AG09309 (cell line): ENCODE data around the gene BAIAP3.

ENCODE experiments used
- DNase-seq: peaks from one replicate; pipeline ENCODE4 v3.0.0-alpha.2; 2010; ENCODE audit warnings: low read depth
- H3K4me3 ChIP-seq: 2 replicates; pipeline ENCODE4 v1.5.1; 2011; ENCODE audit warnings: mild to moderate bottlenecking, low read depth, low read length, moderate library complexity; ENCODE audit not compliant: control insufficient read depth
- TF ChIP-seq, protein P1 (sequence below): IDR thresholded peaks from 2 replicates; pipeline ENCODE4 v1.5.1; 2011; ENCODE audit warnings: mild to moderate bottlenecking, low read depth, low read length, inconsistent platforms; ENCODE audit not compliant: insufficient read depth, control insufficient read depth; ENCODE audit errors: missing control alignments

Gene BAIAP3

DNA sequence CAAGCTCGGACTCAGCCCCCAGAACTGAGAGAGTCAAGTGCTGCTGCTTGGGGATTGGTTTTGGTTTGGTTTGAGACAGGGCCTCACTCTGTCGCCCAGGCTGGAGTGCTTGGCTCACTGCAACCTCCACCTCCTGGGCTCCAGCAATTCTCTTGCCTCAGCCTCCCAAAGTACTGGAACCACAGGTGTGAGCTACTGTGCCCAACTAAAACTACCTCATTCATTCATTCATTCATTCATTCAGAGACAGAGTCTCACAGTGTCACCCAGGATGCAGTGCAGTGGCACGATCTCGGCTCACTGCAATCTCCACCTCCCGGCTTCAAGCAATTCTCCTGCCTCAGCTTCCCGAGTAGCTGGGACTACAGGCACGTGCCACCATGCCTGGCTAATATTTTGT, 56.3 kb downstream of the BAIAP3 start:
- H3K4me3 ChIP-seq: no peak overlapping the region
- DNase-seq: no peak
- TF ChIP-seq, protein P1, sequence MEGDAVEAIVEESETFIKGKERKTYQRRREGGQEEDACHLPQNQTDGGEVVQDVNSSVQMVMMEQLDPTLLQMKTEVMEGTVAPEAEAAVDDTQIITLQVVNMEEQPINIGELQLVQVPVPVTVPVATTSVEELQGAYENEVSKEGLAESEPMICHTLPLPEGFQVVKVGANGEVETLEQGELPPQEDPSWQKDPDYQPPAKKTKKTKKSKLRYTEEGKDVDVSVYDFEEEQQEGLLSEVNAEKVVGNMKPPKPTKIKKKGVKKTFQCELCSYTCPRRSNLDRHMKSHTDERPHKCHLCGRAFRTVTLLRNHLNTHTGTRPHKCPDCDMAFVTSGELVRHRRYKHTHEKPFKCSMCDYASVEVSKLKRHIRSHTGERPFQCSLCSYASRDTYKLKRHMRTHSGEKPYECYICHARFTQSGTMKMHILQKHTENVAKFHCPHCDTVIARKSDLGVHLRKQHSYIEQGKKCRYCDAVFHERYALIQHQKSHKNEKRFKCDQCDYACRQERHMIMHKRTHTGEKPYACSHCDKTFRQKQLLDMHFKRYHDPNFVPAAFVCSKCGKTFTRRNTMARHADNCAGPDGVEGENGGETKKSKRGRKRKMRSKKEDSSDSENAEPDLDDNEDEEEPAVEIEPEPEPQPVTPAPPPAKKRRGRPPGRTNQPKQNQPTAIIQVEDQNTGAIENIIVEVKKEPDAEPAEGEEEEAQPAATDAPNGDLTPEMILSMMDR: no peak

DNA sequence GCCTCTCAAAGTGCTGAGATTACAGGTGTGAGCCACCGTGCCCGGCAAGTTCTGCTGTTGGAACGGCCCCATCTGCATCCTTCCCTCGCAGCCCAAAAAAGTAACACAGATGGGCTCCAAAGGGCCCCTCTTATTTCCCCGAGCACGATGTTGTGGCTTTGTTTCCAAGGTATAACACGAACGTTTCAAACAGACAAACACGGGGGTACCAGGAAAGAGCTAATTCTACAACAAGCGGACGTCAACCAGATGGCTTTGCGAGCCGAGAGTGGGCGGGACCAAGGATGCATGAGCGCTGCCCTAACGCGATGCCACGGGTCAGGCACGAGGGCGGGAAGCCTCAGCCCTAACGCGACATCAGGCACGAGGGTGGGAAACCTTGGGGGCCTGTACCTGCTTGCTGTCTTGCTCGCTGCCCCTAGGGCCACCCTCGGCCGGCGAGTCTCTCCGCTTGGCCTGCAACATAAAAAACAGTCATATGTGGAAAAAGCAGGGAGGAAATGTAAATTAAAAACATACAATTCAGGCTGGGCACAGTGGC, 56.9 kb downstream of the BAIAP3 start:
- DNase-seq: no peak
- TF ChIP-seq, protein P1: no peak
- H3K4me3 ChIP-seq: no peak overlapping the region

DNA sequence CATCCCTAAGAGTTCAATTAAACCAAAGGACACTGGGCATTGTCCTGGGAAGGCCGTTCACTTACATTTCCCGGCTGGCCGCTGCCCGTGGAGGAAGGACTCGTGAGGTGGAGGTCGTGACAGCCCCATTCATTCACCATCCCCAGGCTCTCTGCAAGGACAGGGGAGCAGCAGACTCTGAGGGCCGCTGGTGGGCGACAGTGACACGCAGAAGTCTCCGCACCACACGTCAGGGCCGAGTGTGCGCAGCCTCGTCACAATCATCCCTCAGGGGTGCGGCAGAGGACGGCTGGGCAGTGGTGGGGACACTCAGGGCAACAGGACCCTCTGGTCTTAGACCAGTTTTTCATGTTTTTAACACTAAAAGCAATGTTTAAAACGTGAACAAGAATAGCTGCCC, 59.4 kb downstream of the BAIAP3 start:
- DNase-seq: no peak
- TF ChIP-seq, protein P1: no peak
- H3K4me3 ChIP-seq: no peak overlapping the region

DNA sequence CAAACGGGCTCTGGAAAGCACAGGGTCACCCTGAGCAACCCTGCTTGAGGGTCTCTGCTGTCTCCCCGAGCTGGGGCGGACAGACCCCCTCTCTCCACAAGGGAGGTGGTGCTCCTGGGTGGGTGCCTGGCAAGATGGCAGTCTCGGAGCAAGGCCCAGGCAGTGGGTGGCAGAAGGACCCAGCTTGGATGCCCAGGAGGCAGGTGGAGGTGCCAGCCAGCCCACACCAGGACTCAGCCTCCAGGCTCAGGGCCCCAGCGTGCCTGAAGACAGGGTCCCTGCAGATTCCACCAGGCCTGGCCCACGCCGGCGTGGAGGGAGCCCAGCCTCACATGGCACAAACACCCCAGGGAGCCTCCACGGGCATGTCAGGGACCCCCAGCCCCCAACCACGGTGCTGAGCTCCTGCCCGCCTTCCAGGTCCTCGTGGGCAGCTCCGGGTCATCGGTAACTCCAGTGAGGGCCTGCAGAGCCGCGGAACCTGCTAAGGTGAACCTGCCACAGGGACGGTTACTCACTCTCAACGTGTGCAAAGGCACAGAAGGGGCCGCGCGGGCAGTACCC, 60.2 kb downstream of the BAIAP3 start:
- H3K4me3 ChIP-seq: no peak overlapping the region
- no peak for DNase-seq
- TF ChIP-seq, protein P1: no peak

DNA sequence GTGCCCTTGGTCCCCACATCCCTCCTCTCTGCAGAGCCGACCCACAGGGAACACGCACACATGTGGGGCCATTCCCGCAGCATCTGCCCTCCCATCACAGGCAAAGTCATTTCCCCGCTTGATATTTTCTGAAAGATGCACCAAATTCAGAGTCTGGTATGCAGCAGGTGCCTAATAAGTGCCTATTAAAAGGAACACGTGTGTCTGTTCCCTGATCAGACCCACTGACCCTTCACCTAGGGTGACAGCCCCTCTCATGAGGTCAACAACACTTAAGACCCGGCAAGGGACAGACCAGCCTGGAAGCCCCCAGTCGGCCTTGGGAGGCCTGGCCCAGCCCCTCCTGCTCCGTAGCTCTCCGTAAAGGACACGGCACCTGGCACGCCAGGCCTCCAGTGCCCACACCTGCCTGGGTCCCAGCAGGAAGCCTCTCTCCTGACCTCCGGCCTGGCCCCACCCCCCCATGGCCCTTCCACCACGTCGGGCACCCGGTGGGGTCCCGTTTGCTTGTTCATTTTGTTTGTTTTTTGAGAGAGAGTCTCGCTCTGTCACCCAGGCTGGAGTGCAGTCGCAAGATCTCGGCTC, 61.0 kb downstream of the BAIAP3 start:
- TF ChIP-seq, protein P1: no peak
- DNase-seq: no peak

DNA sequence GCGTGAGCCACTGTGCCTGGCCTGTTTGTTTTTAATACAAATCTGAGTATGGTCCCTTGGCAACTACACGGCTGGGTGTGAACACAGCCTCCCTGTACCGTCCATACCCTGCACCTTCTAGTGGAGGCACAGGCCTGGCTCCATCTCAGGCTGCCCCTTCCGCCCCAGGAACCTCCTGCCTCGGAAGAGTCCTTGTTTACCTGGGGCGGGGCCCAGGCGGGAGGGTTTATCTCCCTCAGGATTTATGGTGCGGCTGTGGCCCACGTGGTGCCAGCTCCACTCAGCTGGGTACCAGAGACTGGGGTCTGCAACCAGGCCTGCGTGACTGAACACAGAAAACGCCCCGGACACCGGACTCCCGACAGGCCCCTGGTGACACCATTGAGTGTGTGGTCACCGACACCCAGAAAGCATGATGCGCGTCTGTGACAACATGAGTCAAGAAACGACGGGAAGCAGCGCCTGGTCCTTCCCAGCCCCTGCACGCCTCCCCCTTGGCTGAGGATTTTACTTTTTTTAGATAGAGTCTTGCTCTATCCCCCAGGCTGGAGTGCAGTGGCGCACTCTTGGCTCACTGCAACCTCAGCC, 62.1 kb downstream of the BAIAP3 start:
- H3K4me3 ChIP-seq: no peak overlapping the region
- TF ChIP-seq, protein P1: no peak
- no peak for DNase-seq

More for the DNA sequence above, 61.0 kb downstream of the BAIAP3 start:
- no peak overlapping the region for H3K4me3 ChIP-seq
